ENCODE data around the gene ABCA4.

The ABCA4 gene

DNA sequence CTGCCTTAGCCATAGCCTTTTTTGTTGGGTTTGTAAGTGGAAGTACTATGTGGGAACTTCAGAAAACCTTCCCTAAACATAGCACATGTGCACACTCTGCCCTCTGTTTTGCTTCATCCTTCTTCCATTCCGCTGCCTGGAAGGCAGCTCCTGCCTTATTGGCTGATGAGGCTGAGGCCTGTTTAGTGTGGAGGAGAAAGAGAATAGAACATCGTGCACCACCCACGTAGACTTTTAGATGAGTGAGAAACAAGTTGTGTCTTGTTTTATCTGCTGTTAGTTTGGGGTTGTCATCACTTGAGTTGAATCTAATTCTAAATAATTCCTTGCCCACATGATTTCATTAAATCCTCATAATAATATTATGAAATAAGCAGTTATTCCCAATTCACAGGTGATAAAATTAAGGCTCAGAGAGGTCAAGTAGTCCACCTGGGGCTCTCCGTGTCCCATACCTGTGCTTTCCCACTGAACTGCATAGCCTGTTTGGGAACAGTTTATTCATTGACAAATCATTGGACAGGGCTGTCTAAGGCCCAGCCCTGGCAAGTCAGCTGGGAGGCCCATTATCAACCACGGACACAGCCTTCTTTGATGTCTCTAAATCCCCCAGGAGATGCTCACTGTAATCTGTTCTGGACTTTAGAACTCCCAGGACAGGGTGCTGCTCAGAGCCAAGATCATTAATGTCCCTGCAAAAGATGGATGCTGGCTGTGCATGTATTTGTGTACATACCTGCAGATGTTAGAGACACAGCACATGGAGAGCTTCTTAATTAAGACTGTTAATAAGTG lies 93.0 kb downstream of the ABCA4 start:
- DNase-seq (ENCODE audit: low read depth in 3 of 3): no peak

DNA sequence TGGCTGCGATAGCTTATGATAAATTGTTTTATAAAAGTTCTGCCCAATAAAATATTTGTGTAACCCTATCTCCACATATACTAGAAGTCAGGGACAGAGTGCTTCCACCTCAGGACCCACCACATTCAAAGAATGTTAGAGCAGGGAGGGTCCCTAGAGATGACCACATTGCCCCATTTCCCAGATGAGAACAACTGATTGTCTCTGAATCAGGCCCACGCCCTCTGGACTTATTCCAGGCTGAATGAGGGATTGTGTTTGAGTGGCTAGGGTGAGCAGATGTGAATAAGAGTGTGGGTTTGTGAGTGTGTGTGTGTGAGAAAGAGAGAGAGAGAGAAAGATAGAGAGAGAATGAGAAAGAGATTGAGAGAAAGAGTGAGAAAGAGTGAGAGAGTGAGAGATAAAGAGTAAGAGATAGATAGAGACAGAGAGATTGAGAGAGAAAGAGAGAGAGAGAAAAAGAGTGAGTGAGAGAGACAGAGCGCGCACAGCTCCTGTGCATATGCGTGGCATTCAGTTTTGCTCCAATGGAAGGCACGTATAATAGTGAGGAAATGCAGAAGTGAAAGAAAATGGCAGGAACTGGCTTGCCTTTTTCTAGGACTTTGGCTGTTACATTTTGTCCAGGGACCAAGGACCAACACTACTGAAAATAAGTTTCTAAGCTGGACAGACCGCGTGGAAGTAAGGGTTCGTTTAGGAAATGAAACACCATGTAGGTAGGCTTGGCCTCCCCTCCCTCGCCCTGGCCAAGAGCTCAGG lies 94.1 kb downstream of the ABCA4 start:
- DNase-seq (ENCODE audit: low read depth in 3 of 3): no peak

DNA sequence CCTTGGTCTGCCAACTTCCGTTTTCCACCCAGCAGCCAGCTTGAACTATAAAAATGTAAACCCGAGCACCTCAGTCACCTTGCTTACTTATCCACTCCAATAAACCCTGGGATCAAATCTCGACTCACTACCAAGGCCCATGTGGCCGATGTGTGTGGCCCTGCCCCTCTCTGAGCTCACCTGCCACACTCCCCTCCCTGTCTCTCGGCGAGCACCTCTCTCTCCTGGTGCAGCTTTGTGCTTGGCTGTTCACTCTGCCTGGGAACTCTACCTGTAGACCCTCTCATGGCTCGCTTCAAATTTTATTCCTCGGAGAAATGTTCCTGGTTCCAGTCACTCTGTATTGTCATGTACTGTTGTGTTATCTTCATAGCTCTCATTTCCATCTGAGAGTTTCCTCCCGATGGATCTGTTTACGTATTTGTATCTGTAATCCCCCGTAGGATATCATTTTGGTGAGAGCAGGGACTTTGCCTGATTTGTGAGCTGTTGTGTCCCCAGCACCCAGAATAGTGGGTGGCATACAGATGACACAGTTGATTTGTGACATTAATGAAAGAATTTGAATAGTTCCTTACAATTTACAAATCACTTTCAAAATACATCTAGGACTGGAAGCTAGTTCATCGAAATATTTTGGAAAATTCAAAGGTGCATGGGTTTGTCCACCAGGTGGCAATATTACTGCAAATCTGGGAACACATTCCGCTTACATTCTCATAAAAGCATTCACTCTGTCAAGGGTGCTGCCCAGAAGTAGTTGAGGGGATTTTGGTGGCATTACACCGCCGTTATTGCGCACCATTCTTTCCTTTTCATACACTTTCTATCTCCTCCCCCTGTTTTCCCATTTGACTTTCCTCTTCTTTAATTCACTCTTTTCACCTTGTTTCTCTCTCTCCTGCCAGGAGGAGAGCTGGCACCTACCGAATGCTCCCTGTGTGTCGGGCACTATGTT lies 95.3 kb downstream of the ABCA4 start:
- DNase-seq (ENCODE audit: low read depth in 3 of 3): no peak

DNA sequence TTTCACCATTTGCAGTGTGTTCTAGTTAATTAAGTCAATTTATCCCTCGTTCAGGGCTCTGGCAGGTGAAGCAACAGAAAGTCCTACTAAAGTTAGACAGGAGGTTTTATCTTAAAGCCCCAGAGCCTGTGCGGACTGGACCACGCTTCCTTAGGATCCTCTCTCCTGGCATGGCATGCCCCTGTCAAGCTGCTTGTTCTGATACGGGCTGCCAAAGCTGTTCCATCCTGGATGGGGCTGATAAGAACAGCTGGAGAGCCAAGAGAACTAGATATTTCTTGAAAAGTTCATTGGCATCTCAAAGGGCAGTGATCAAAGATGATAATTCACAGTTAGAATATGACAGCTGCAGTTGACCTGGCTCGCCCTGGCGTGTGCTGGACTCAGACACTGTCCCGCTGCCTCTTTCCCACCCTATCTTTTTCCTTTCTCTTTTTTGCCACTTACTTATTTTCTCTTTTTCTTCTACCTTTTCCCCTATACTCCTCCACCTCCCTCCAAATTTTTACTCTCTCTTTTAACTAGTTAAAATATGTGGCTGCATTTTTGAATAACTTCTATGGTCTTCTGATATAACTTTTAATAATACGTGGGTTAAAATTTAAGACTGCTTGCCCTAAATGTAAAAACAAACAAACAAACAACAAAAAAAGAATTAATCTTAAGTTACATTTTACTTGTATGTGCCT lies 96.7 kb downstream of the ABCA4 start:
- DNase-seq (ENCODE audit: low read depth in 3 of 3): no peak

DNA sequence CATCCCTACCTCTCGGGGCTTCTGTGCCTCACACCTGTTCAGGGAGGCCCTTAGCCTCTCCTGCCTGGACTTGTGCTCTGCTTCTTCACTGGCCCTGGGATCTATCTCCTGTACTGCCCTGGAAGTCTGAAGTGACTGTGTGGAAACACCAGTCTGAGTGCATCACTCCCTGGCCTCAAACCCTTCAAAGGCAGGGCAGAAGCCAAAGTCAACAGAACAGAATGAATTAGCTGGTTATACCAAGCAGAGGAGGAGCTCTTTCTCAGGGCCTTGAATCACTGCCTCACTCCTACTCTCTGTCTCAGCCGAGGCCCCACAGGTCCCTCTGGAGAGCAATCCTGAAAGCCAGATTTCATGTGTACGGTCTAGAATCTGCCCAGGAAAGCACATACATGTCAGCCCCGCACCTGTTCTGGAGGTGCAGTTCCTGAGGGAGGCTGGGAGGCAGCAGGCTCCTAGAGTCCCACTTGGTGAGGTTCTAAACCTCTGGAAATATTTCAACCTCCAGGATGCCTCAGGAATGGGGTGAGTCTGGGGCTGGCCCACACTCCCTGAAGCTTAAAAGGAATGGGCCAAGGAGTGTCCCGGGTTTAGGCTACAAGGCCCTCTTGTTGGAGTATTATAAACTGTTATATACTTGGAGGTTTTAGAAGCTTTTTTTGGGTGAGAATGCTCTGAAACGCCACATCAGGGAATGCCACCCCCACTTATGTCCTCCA lies 98.3 kb downstream of the ABCA4 start:
- DNase-seq (ENCODE audit: low read depth in 3 of 3): no peak

DNA sequence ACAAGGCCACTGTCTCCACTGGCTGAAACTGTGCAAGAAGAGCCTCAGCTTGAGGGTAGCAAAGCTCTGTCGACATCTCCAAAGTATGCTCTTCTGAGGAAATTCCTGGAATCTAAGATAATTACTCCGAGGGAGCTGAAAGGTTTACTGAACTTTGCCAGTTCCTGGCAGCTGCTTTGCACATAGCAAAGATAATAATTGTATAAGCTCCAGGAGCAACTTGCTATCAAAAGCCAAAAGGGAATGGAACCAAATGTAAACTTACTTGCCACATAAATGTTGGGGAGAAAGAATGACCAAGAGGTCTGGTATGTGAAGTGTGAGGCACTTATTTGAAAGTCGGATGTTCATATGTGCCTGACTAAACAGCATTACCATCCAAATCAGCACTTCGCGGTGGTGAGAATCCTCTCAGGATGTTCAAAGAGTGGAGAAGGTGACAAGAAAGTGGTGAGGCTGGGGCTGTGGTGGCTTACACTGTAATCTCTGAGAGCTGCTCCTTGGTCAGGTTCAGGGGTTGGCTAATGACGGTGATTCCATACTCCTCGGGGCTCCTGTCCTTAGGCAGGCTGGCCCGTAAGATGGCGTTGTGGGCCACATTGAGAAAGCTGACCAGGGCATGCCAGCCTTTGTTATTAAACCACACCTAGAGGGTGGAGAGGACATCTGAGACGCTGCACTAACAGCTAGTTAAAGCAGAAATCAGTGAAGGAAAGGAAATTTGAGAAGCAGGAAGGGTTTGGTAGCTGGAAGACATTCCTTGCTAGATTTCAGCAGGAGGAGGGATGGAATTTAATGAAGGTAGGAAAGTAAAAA lies 100.0 kb downstream of the ABCA4 start:
- DNase-seq (ENCODE audit: low read depth in 3 of 3): no peak

DNA sequence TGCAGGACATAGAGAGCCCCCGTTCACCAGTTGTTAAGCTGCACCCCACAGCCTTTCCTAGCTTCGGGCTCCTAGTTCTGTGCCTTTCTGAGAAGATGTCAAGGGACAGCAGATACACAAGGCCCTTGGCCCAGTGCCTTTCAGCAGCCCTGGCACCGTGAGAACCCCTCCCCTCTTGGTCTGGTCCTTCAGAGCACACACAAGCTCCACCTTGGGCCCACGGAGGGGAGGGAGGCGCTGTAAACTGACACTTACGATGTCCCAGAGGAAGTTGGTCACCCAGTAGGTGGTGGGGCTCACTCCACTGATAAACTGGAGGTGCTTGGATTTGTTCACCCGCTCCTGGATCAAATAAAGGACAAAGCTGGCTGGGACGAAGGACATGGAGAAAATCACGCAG lies 101.6 kb downstream of the ABCA4 start:
- DNase-seq (ENCODE audit: low read depth in 3 of 3): no peak

DNA sequence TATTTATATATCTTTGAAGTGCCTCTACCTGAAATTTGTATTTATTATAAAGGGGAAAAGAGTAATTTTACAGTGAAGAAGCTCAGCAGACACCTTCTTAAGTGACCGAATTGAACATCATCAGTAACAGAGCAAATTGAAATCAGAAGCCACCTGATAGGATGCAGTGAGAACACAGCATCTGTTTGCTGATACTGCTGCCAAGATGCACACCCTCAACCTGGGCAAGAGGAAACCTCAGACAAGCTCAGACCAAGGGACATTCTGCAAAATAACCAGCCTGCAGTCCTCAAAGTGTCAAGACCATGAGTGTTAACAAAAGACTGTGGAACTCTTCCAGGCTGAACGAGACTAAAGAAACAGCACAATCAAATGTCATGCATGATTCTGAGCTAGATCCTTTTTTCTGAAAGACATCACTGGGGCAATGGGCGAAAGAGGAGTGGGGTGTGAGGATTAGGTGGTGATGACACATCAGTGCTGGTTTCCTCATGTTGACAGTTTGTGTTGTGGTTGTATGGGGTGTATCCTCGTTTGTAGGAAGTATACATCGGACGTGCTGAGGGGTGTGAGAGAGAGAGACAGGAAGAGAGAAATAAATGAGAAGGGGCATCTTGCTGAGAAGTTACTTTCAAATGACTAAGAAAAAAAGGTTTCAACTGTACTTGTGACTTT lies 103.7 kb downstream of the ABCA4 start:
- DNase-seq (ENCODE audit: low read depth in 3 of 3): no peak

DNA sequence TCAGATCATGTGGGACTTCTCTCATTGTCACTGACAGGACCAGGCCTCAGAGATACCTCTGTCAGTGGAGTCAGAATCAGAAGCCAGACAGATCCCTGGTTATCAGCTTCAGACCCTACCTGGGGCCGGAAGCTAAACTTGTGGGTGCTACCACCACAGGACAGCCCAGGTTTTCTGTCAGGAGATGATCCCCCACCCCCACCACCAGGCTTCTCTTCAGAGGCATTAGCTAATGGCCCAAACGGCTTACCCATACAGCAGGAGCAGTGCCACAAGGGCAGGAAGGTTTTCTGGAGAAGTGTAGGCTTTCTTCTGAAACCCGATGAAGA lies 105.5 kb downstream of the ABCA4 start:
- no peak for DNase-seq (ENCODE audit: low read depth in 3 of 3)

DNA sequence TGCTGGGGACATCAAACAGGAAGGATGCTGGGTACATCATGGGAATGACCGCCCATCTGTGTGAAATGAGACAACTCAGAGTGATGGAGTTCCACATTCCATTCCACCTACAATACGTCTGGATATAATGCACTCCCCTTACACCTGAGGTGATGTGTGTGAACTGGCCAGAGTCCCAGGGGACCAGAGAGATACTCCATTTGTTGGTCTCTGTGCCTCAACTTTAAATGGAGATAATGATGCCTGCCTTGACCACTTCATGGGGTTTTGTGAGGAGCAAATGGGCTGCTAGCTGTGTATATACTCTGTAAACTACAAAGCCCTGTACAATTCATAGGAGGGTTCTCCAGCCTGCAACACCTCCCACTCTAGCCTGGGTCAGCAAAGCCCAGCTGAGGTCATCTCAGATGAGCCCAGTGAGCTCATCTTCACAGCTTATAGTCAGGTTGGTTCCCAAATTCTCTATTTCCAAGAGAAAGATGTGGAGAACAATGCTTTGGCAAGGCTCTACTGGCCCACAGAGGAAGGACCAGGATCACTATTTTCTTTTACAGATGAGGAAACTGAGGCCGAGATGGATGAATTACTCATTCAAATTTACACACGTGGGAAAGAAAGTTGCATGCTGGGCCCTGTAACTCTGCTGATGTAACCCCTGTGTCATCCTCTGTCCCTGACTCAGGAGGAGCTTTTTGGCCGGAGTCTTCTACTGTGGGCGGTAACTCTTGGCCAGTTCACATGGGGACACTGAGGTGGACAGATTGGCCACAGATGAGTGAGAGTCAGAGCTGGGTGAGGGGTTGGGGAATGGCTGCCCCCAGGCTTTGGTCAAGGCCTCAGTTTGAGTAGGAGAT lies 106.1 kb downstream of the ABCA4 start:
- no peak for DNase-seq (ENCODE audit: low read depth in 3 of 3)

DNA sequence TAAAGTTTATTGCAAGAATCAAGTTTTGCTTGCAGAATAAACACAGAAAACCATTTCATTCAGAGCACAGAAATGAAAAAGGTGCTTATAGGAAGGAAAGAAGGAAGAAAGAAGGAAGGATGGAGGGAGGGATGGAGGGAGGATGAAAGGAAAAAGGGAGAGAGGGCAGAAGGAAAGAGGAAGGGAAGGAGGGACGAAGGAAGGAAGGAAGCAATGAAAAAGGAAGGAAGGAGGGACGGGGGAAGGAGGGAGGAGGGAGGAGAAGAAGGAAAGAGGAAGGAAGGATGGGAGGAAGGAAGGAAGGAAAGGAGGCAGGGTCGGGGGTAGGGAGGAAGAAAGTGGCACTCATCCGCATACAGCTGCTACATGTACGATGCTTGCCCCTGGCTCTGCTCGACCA lies 106.9 kb downstream of the ABCA4 start:
- no peak for DNase-seq (ENCODE audit: low read depth in 3 of 3)

DNA sequence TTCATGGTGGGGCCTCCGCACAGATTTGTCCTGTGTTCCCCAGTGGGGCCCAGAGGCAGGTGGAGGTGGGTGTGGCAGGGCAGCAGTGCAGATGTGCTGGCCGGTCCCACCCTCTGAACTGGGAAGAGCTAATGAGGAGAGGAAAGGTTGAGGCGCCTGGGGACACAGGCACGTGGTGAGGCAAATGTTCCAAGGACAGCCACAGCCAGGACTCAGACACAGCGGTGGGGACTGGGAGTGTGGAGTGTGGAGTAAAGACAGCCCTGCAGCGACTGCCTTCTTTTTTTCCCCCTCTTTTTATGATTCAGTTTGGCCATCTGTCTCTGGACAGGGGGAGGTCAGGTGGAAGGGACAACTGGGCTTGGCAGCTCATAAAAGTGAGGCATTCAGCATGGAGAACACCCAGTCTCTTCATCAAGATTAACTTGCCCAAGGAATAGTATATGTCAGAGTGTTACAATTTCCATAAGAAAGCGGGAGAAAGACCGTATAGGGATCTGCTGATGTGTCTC lies 107.5 kb downstream of the ABCA4 start:
- no peak for DNase-seq (ENCODE audit: low read depth in 3 of 3)

DNA sequence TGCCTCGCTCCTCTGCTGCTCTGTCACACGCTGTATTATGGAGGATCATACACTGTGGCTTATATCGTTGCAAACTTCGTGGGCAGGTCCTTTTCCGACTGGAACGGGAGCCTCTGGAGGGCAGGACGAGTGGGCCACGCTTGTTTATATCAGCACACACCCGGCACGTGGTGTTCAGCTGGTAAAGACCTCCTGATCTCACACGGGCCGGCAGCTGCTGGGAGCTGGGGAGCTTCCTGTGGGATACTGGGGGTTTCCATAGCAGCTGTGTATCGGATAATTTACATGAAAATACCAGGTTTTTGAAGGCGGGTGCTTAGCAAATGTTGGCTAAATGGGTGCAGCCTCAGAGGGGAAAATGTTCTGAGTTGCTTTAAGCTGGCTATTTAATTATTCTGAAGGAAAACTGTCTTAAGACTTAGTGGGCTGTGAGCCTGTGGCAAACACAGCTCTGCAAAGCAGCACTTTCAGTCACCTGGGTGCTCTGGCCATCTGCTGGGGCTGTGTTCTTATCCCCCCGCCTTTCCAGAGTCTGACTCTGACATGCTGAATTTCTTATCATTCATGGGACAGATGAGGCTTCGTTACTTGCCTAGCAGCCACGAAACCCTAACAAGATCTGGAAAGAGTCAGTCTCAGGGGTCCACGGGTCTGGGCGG lies 108.1 kb downstream of the ABCA4 start:
- no peak for DNase-seq (ENCODE audit: low read depth in 3 of 3)

DNA sequence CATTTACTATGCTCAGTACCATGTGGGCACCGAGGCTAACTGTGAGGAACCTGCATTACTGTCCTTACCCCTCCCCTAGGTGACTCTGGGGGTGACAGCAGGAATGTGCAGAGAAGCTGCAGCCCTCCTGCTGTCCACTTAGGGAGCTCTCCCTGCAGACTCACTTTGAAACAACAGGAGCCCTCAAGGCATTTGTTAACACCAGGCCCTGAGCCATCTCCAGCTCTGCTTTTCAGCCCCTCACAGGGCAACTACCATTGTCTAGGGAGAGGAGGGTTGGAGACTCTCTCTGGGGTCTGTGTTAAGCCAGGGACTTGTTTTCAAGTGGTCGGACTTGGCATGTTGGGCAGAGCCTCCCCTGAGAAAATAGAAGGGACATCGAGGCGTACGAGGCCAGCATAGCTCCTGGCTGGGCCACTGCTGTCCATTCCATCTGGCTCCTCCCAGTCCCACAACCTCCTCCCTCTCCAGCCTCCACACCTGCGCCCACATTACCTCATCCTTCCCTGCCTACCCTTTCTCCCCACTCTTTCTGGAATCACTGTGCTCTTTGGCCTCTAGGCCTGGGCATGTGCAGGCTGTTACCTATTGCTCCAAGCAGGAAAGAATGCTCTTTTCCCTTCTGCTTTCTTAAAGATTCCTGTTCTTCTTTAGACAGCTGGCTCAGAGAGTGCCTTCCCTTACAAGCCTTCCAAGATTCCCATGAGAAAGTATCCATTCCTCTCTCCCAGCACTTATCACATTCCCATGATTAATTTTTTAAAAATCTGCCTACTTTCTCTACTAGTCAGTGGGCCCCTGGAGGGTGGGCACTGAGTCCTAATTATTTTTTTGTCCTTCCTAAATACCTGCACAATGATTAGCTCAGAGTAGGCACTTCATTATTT lies 109.0 kb downstream of the ABCA4 start:
- no peak for DNase-seq (ENCODE audit: low read depth in 3 of 3)

DNA sequence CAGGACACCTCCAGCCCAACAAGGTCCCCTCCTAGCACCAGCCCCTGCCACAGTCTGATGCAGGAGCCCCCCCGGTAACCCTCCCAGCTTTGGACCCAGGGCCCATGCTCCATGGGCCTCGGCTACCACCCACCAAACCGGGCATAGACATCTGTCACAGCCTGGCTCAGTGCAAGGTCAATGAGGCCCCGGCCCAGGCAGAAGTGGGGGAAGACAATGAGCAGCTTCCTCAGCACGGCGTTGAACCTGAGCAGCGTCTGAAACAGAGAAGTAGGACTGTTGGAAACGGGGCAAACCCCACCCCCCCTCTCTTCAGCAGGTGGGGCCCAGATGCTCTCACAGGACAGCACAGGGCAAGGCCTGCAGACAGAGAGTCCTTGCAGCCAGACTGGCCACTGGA lies 109.8 kb downstream of the ABCA4 start:
- no peak for DNase-seq (ENCODE audit: low read depth in 3 of 3)

DNA sequence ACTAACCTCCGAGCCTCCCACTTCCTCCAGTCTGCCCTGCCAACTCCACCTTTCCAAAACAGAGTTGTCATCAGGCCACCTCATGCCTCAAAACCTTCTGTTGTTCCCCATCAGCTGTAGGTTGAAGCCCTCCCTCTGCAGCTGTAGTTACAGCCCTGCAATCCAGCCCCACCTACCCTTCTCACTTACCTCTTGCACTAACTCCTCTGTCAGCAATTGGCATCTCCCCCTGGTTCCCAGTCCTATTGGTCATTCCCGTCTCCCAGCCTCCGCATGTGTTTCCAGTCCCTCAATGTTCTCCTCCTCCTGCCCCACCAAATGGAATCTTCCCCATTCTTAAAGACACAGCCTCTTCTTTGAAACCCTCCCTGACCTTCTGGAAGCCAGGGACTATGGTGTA lies 111.6 kb downstream of the ABCA4 start:
- DNase-seq (ENCODE audit: low read depth in 3 of 3): no peak

DNA sequence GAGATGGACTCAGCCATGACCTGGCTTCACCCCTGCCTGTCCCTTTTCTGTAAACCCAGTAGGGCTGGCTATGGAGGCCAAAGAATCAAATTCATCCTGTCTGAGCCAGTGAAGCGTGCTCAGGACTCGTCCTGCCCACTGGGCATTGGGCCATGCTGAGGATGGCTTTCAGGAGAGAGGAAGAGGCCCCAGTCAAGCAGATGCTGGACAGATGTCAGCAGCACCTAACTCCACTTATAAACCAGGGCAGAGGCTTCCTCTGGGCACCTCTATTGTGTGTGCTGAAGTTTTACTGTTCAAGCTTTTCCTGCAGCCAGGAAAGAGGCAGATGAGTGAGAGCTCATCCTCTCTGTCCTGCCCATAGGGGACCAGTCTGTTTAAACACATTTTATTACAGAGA lies 114.3 kb downstream of the ABCA4 start:
- no peak for DNase-seq (ENCODE audit: low read depth in 3 of 3)

Data from stimulated activated CD4-positive, alpha-beta T cell treated with anti-CD3 and anti-CD28 coated beads, TNF-alpha, amount 100 ng/mL, for 4 hours (primary cell).